ENCODE data around the gene KIAA0513. TPM values are rescaled to one million over a fixed set of nuclear protein-coding genes. Genes with fewer than 3 reads are reported as not detected.

The KIAA0513 gene
- polyA plus RNA-seq, 1 donor (not counting 4 experiments of a cell fraction or from before 2014, with no cell fraction given) = 3.3 TPM

DNA sequence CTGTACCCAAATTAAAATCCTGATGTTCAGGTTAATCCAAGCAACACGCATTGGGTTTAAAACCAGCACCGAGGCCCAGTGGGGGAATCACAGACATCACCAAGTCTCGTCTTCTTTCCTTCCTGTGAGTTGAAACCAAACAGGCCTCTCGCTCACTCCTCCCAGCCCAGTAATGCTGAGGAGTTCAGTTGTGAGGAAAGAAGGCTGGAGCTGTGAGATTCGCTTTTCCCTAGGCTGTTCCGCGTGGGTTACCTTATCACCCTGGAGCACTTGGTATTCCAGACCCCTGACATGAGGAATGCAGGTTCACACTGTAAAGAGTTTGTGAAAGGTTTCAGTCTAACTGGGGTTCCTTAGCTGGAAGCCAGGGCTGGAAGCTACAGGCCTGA lies 63.9 kb downstream of the KIAA0513 start:
- Histone ChIP-seq H3K9me3 (ENCODE audit: control insufficient read depth, low read depth, low read length) (no peaks in the 10 kb centered on the region), H3K9me1 (ENCODE audit: control insufficient read depth, extremely low read depth, insufficient read depth, low read length) (no peaks in the 10 kb centered on the region), H2AFZ (ENCODE audit: control insufficient read depth, low read length) (no peak overlapping the region), H3K4me2 (ENCODE audit: control insufficient read depth, extremely low read depth, insufficient read depth, low read depth, low read length) (no peak overlapping the region), H3K27me3 (ENCODE audit: control insufficient read depth, extremely low read depth, insufficient read depth, low read length) (peaks cover 6% of the 10 kb centered on the region), H3K4me3 (ENCODE audit: control insufficient read depth in 2 of 3, extremely low read depth in 1 of 3, insufficient read depth in 2 of 3, low read depth in 1 of 3, low read length in 3 of 3) (no peak overlapping the region), H3K4me1 (ENCODE audit: control insufficient read depth, extremely low read depth, insufficient read depth, low read length) (peaks cover 3% of the 10 kb centered on the region), H4K20me1 (ENCODE audit: control insufficient read depth, extremely low read depth, insufficient read depth, low read length) (no peaks in the 10 kb centered on the region), H3K36me3 (ENCODE audit: control insufficient read depth in 2 of 2, extremely low read depth in 1 of 2, insufficient read depth in 2 of 2, low read length in 2 of 2) (no peaks in the 10 kb centered on the region), H3K27ac (ENCODE audit: control insufficient read depth, insufficient read depth, low read length) (no peak overlapping the region), H3K9ac (ENCODE audit: control insufficient read depth, extremely low read depth, insufficient read depth, low read length) (no peak overlapping the region), H3K79me2 (ENCODE audit: control insufficient read depth, insufficient read depth, low read length) (no peaks in the 10 kb centered on the region)
- dilution Hi-C loops (cut with MboI; ENCODE audit: extremely low pct_ligation_motif_present, low sequenced_read_pairs) = no loop called here
- no peak for FAIRE-seq
- no peak for DNase-seq (ENCODE audit: low read depth, low spot score)
- TF ChIP-seq, protein P1, sequence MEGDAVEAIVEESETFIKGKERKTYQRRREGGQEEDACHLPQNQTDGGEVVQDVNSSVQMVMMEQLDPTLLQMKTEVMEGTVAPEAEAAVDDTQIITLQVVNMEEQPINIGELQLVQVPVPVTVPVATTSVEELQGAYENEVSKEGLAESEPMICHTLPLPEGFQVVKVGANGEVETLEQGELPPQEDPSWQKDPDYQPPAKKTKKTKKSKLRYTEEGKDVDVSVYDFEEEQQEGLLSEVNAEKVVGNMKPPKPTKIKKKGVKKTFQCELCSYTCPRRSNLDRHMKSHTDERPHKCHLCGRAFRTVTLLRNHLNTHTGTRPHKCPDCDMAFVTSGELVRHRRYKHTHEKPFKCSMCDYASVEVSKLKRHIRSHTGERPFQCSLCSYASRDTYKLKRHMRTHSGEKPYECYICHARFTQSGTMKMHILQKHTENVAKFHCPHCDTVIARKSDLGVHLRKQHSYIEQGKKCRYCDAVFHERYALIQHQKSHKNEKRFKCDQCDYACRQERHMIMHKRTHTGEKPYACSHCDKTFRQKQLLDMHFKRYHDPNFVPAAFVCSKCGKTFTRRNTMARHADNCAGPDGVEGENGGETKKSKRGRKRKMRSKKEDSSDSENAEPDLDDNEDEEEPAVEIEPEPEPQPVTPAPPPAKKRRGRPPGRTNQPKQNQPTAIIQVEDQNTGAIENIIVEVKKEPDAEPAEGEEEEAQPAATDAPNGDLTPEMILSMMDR (optimal IDR thresholded peaks at IDR 0.05 in 1 of 3, IDR thresholded peaks at IDR 0.05 in 1 of 3, conservative IDR thresholded peaks at IDR 0.05 in 1 of 3; ENCODE audit: extremely low read depth in 1 of 3, insufficient read depth in 2 of 3, low read length in 3 of 3) = no peak
- TF ChIP-seq EZH2 (IDR thresholded peaks at IDR 0.05; ENCODE audit: low read length) = no peak

DNA sequence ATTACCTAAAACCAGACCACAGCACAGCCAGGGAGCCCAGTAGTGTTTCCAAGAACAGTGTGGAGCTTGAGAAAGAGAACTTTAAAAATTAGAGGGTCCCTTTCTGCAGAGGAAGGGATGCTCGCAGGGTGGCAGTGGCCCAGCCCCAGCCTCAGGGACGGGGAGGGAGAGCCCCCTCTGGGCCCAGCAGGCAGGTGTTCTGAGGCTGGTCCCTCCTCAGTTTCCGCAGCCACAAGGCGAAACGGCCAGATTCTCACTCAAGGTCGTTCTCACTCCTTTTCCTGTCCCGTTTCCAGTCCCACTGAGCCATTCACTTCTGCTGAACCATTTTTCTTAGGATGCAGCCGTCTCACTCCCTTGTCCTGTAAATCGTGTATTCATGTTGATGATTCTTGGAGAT lies 64.7 kb downstream of the KIAA0513 start:
- Histone ChIP-seq H3K9ac (ENCODE audit: control insufficient read depth, extremely low read depth, insufficient read depth, low read length) (no peak overlapping the region), H3K9me3 (ENCODE audit: control insufficient read depth, low read depth, low read length) (no peaks in the 10 kb centered on the region), H3K4me1 (ENCODE audit: control insufficient read depth, extremely low read depth, insufficient read depth, low read length) (peaks cover 3% of the 10 kb centered on the region), H3K27me3 (ENCODE audit: control insufficient read depth, extremely low read depth, insufficient read depth, low read length) (peaks cover 11% of the 10 kb centered on the region), H3K79me2 (ENCODE audit: control insufficient read depth, insufficient read depth, low read length) (no peaks in the 10 kb centered on the region), H2AFZ (ENCODE audit: control insufficient read depth, low read length) (no peak overlapping the region), H3K4me3 (ENCODE audit: control insufficient read depth in 2 of 3, extremely low read depth in 1 of 3, insufficient read depth in 2 of 3, low read depth in 1 of 3, low read length in 3 of 3) (no peak overlapping the region), H4K20me1 (ENCODE audit: control insufficient read depth, extremely low read depth, insufficient read depth, low read length) (no peaks in the 10 kb centered on the region), H3K4me2 (ENCODE audit: control insufficient read depth, extremely low read depth, insufficient read depth, low read depth, low read length) (no peak overlapping the region), H3K27ac (ENCODE audit: control insufficient read depth, insufficient read depth, low read length) (no peak overlapping the region), H3K36me3 (ENCODE audit: control insufficient read depth in 2 of 2, extremely low read depth in 1 of 2, insufficient read depth in 2 of 2, low read length in 2 of 2) (no peaks in the 10 kb centered on the region), H3K9me1 (ENCODE audit: control insufficient read depth, extremely low read depth, insufficient read depth, low read length) (no peaks in the 10 kb centered on the region)
- FAIRE-seq (no peak), DNase-seq (ENCODE audit: low read depth, low spot score) (no peak)
- TF ChIP-seq, protein P1 (optimal IDR thresholded peaks at IDR 0.05 in 1 of 3, IDR thresholded peaks at IDR 0.05 in 1 of 3, conservative IDR thresholded peaks at IDR 0.05 in 1 of 3; ENCODE audit: extremely low read depth in 1 of 3, insufficient read depth in 2 of 3, low read length in 3 of 3) = no peak
- TF ChIP-seq EZH2 (IDR thresholded peaks at IDR 0.05; ENCODE audit: low read length) = no peak
- dilution Hi-C loops (cut with MboI; ENCODE audit: extremely low pct_ligation_motif_present, low sequenced_read_pairs) = no loop called here
